ENCODE data around the gene ACACA.
A peak's percentile ranks its signal among the peaks of the same experiment; 100 is the strongest.
"Not testable (repeated sequence)": the region's sequence is repeated elsewhere in the genome, so short reads cannot be mapped to it uniquely, and the experiment has no call there.

Gene ACACA

DNA sequence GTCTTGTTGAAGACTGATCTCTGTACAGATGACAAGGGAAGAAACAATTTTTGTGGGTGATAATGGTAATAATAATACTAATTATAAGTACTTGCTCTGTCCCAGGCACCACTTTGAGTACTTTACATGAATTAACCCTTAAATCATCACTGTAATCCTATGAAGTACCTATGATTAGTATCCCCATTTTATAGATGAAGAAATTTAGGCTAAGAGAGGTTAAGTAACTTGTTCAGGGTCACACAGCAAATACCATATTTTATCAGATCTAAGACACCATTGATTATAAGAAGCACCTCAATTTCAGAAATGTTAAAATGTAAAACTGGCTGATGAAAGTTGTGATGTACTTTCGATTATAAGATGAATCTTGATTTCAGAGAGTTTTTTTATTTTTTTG lies 18.6 kb upstream of the ACACA start:
- peaks cover 32% of the 10 kb centered on the region for H3K36me3 ChIP-seq (ENCODE audit: control insufficient read depth, low read depth, low read length)
- H3K4me1 ChIP-seq (ENCODE audit: control insufficient read depth, low read depth, low read length), result no peaks in the 10 kb centered on the region
- no peaks in the 10 kb centered on the region for H3K9me3 ChIP-seq (ENCODE audit: control insufficient read depth, low read depth, low read length)
- no peak overlapping the region for H3K4me3 ChIP-seq (ENCODE audit: low read length)
- no peaks in the 10 kb centered on the region for H3K27me3 ChIP-seq (ENCODE audit: control insufficient read depth, insufficient read depth, low read length)
- no peak overlapping the region for H3K27ac ChIP-seq (ENCODE audit: low read length)
- H3K9ac ChIP-seq (ENCODE audit: low read length), result no peak overlapping the region

DNA sequence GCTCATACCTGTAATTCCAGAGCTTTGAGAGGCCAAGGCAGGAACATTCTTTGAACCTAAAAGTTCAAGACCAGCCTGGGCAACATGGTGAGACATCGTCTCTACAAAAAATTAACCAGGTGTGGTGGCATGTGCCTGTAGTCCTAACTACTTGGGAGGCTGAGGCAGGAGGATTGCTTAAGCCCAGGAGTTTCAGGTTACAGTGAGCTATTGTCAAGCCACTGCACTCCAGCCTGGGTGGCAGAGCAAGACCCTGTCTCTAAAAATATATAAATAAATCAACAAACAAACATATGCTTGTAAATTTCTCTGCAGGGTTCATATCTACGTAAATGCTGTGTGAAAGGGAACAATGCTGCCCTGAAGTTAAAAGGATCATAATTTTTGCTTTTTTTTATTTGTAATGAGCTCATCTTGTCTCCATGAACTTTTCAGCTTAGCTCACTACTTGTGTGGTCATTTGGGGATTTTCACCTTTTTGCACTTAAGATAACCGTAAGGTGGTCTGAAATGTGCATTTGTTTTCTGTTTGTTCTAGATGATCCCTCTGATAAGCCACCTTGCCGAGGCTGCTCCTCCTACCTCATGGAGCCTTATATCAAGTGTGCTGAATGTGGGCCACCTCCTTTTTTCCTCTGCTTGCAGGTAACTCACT lies 16.5 kb upstream of the ACACA start:
- Histone ChIP-seq H3K27ac (ENCODE audit: low read length) (no peak overlapping the region), H3K9ac (ENCODE audit: low read length) (no peak overlapping the region), H3K4me1 (ENCODE audit: control insufficient read depth, low read depth, low read length) (no peaks in the 10 kb centered on the region), H3K27me3 (ENCODE audit: control insufficient read depth, insufficient read depth, low read length) (no peaks in the 10 kb centered on the region), H3K4me3 (ENCODE audit: low read length) (no peak overlapping the region), H3K9me3 (ENCODE audit: control insufficient read depth, low read depth, low read length) (no peaks in the 10 kb centered on the region), H3K36me3 (ENCODE audit: control insufficient read depth, low read depth, low read length) (peaks cover 28% of the 10 kb centered on the region)

DNA sequence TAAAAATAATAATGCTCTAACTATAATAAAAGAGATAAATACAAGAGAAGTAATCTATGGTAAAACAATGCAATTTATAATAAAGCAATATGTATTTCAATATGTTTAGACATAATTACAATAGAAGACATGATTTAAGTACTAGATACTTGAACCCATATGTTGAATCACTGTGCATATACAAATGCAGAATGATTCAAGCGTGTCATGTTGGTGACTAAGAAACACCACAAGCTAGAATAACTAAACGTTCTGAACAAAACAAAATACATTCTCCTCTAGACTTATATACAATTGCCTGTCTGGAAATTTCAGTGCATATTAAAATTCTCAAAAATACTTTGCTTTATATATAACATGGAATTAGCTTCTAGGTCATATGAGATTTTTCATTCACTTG lies 11.2 kb upstream of the ACACA start:
- no peak overlapping the region for H3K9ac ChIP-seq (ENCODE audit: low read length)
- no peaks in the 10 kb centered on the region for H3K9me3 ChIP-seq (ENCODE audit: control insufficient read depth, low read depth, low read length)
- no peak overlapping the region for H3K4me3 ChIP-seq (ENCODE audit: low read length)
- H3K27me3 ChIP-seq (ENCODE audit: control insufficient read depth, insufficient read depth, low read length), result no peaks in the 10 kb centered on the region
- peaks cover 23% of the 10 kb centered on the region for H3K36me3 ChIP-seq (ENCODE audit: control insufficient read depth, low read depth, low read length)
- no peak overlapping the region for H3K27ac ChIP-seq (ENCODE audit: low read length)
- no peaks in the 10 kb centered on the region for H3K4me1 ChIP-seq (ENCODE audit: control insufficient read depth, low read depth, low read length)

DNA sequence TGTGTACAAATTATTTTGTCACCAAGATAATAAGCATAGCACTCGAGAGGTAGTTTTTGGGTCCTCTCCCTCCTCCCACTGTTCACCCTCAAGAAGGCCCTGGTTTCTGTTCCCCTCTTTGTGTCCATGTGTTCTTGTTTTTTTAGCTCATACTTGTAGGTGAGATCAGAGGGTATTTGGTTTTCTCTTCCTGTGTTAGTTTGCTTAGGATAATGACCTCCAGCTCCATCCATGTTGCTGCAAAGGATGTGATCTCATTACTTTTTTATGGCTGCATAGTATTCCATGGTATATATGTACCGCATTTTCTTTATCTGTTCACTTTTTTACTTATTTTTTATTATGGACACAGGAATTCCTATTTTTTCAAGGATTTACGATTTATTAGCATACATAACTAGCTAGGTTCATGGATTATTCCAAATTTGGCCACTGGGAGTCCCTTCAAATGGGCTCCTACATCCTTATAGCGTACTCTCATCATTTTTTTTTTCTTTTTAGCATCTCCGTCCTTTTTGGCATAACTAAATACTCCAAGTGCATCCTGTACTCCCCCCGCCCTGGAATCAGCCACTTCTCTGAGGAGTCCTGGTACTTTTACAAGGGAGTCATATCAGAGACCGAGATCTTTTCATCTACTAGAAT lies 7.4 kb upstream of the ACACA start:
- no peak overlapping the region for H3K4me3 ChIP-seq (ENCODE audit: low read length)
- H3K27me3 ChIP-seq (ENCODE audit: control insufficient read depth, insufficient read depth, low read length), result no peaks in the 10 kb centered on the region
- H3K36me3 ChIP-seq (ENCODE audit: control insufficient read depth, low read depth, low read length), result peaks cover 30% of the 10 kb centered on the region
- H3K27ac ChIP-seq (ENCODE audit: low read length), result no peak overlapping the region
- H3K9me3 ChIP-seq (ENCODE audit: control insufficient read depth, low read depth, low read length), result no peaks in the 10 kb centered on the region
- H3K9ac ChIP-seq (ENCODE audit: low read length), result no peak overlapping the region
- no peaks in the 10 kb centered on the region for H3K4me1 ChIP-seq (ENCODE audit: control insufficient read depth, low read depth, low read length)

DNA sequence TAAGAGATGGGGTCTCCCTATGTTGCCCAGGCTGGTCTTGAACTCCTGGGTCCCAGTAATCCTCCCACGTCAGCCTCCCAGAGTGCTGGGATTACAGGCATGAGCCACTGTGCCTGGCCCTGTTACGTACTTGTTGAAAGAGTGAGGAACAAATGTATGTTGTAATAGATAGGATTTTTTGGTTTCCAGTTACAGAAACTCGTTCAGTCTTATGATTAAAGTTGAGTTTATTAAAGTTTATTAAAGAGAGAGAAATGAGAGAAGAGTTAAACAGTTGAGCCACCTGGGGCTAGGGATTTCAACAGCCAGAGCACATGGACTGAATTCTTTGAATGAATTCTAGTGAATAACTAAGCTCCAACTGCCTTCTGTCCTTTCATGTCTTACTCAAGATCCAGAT lies 3.7 kb upstream of the ACACA start:
- H3K4me1 ChIP-seq (ENCODE audit: control insufficient read depth, low read depth, low read length), result no peaks in the 10 kb centered on the region
- H3K4me3 ChIP-seq (ENCODE audit: low read length), result no peak overlapping the region
- H3K9ac ChIP-seq (ENCODE audit: low read length), result no peak overlapping the region
- H3K9me3 ChIP-seq (ENCODE audit: control insufficient read depth, low read depth, low read length), result no peaks in the 10 kb centered on the region
- no peaks in the 10 kb centered on the region for H3K27me3 ChIP-seq (ENCODE audit: control insufficient read depth, insufficient read depth, low read length)
- H3K36me3 ChIP-seq (ENCODE audit: control insufficient read depth, low read depth, low read length), result peaks cover 30% of the 10 kb centered on the region
- no peak overlapping the region for H3K27ac ChIP-seq (ENCODE audit: low read length)

DNA sequence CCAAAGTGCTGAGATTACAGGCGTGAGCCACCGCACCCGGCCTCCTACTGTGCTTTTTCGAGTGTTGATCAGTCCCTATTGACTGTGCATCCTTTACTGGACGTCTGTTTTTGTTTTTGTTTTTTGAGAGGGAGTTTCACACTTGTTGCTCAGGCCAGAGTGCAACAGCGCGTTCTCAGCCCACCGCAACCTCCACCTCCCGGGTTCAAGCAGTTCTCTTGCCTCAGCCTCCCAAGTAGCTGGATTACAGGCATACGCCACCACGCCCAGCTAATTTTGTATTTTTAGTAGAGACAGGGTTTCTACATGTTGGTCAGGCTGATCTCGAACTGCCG lies 1.5 kb upstream of the ACACA start:
- H3K27ac ChIP-seq (ENCODE audit: low read length); H3K4me3 ChIP-seq (ENCODE audit: low read length); H3K9me3 ChIP-seq (ENCODE audit: control insufficient read depth, low read depth, low read length); H3K9ac ChIP-seq (ENCODE audit: low read length); H3K27me3 ChIP-seq (ENCODE audit: control insufficient read depth, insufficient read depth, low read length); H3K4me1 ChIP-seq (ENCODE audit: control insufficient read depth, low read depth, low read length): not testable (repeated sequence)
- H3K36me3 ChIP-seq (ENCODE audit: control insufficient read depth, low read depth, low read length), result peaks cover 11% of the 10 kb centered on the region

DNA sequence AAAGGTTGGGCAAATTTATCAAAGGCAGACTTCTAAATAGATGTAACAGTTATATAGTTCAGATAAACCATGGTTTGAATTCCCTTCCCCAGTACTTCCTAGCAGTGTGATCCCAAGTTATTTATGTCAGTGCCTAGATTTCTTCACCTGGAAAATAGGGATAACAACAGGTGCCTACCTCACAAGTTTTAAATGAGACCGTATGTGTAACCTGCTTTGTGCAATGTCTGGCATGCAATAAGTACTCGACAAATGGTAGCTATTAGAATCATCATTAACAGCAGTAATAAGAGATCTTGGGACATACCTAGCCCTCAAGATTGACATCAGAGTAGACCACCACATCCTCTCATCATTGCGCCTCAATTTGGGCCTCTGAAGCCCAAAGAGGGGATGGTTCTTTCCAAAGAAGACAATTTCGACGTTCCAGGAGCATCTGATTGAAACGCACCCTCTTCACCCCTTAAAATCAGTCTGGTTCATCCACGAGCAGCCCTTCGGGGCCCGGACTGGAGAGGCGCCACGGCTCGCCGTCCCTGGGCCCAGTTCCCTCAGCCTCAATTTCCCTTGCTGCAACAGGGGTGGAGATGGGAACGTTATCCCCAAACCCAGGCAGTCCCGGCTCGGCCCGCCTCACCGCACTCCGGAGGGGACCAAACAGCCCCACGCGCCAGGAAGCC lies 541 bp downstream of the ACACA start:
- Histone ChIP-seq H3K4me1 (ENCODE audit: control insufficient read depth, low read depth, low read length) (no peaks in the 10 kb centered on the region), H3K9ac (ENCODE audit: low read length) (peak overlapping the region; percentile 86), H3K36me3 (ENCODE audit: control insufficient read depth, low read depth, low read length) (peaks cover 2% of the 10 kb centered on the region), H3K27ac (ENCODE audit: low read length) (peak overlapping the region; percentile 52), H3K27me3 (ENCODE audit: control insufficient read depth, insufficient read depth, low read length) (no peaks in the 10 kb centered on the region), H3K4me3 (ENCODE audit: low read length) (peak overlapping the region; percentile 68), H3K9me3 (ENCODE audit: control insufficient read depth, low read depth, low read length) (no peaks in the 10 kb centered on the region)

DNA sequence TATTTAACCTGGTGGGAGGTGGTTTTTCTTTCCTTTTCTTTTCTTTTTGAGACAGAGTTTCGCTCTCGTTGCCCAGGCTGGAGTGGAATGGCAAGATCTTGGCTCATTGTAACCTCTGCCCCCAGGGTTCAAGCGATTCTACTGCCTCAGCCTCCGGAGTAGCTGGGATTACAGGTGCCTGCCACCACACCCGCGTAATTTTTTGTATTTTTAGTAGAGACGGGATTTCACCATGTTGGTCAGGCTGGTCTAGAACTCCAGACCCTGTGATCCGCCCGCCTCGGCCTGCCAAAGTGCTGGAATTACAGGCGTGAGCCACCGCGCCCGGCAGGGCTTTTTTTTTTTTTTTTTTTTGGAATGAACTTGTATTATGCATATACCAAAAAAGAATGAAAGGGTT lies 1.1 kb downstream of the ACACA start:
- H3K27me3 ChIP-seq (ENCODE audit: control insufficient read depth, insufficient read depth, low read length); H3K4me1 ChIP-seq (ENCODE audit: control insufficient read depth, low read depth, low read length); H3K27ac ChIP-seq (ENCODE audit: low read length); H3K36me3 ChIP-seq (ENCODE audit: control insufficient read depth, low read depth, low read length); H3K9me3 ChIP-seq (ENCODE audit: control insufficient read depth, low read depth, low read length): not testable (repeated sequence)
- Histone ChIP-seq H3K9ac (ENCODE audit: low read length) (peak overlapping the region; percentile 86), H3K4me3 (ENCODE audit: low read length) (peak overlapping the region; percentile 68)

DNA sequence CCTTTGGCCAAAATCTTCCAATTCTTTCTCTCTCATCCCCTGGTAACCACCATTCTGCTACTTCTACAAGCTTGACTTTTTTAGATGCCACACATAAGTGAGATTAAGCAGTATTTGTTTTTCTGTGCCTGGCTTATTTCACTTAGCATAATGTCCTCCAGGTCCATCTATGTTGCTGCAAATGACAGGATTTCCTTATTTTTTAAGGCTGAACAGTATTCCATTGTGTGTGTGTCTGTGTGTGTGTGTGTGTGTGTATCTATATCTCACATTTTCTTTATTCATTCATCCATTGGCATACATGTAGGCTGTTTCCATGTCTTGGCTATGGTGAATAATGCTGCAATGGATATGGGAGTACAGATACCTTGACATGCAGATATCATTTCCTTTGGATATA lies 6.1 kb downstream of the ACACA start:
- Histone ChIP-seq H3K4me1 (ENCODE audit: control insufficient read depth, low read depth, low read length) (no peaks in the 10 kb centered on the region), H3K9ac (ENCODE audit: low read length) (no peak overlapping the region), H3K27ac (ENCODE audit: low read length) (no peak overlapping the region), H3K4me3 (ENCODE audit: low read length) (no peak overlapping the region), H3K27me3 (ENCODE audit: control insufficient read depth, insufficient read depth, low read length) (no peaks in the 10 kb centered on the region), H3K36me3 (ENCODE audit: control insufficient read depth, low read depth, low read length) (no peaks in the 10 kb centered on the region), H3K9me3 (ENCODE audit: control insufficient read depth, low read depth, low read length) (no peaks in the 10 kb centered on the region)

DNA sequence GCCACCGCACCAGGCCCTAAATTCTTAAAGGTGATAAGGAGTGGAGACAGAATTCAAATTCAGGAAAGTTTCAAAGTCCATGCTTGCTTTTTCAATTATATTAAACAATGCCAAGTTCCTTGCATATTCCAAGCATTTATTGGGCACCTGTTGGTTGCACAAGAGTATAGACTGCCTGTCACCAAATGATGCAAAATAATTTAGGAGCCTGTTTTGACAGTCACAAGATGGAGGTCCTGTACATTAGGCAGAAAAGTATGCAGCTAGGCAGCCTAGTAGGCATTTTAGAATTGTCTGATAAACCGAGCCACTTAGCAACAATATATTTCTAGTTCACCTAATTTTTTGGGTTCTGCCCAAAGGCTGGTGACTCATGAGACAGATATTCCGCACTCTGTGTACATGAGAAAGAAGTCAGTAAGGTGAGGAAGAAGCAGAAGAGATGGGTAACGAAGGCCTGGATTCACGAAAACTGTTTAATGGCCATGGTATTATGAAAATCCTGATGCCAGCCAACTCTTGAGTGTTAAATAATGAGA lies 7.3 kb downstream of the ACACA start:
- no peaks in the 10 kb centered on the region for H3K36me3 ChIP-seq (ENCODE audit: control insufficient read depth, low read depth, low read length)
- no peaks in the 10 kb centered on the region for H3K27me3 ChIP-seq (ENCODE audit: control insufficient read depth, insufficient read depth, low read length)
- no peak overlapping the region for H3K27ac ChIP-seq (ENCODE audit: low read length)
- no peak overlapping the region for H3K4me3 ChIP-seq (ENCODE audit: low read length)
- H3K4me1 ChIP-seq (ENCODE audit: control insufficient read depth, low read depth, low read length), result no peaks in the 10 kb centered on the region
- H3K9me3 ChIP-seq (ENCODE audit: control insufficient read depth, low read depth, low read length), result no peaks in the 10 kb centered on the region
- no peak overlapping the region for H3K9ac ChIP-seq (ENCODE audit: low read length)

DNA sequence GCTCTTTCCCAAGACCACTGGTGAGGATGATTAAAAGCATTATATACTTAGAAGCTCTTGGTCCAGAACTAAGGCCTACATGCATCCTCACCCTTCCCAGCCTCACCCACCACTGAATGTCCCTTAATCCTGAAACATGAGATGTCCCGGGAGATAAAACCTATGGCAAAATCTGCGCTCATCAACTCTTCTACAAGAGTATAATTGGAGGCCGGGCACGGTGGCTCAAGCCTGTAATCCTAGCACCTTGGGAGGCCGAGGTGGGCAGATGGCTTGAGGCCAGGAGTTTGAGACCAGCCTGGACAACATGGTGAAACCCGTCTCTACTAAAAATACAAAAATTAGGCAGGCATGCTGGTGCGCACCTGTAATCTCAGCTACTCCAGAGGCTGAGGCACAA lies 13.3 kb downstream of the ACACA start:
- H3K27me3 ChIP-seq (ENCODE audit: control insufficient read depth, insufficient read depth, low read length), result no peaks in the 10 kb centered on the region
- no peak overlapping the region for H3K4me3 ChIP-seq (ENCODE audit: low read length)
- no peak overlapping the region for H3K9ac ChIP-seq (ENCODE audit: low read length)
- no peak overlapping the region for H3K27ac ChIP-seq (ENCODE audit: low read length)
- H3K9me3 ChIP-seq (ENCODE audit: control insufficient read depth, low read depth, low read length), result no peaks in the 10 kb centered on the region
- no peaks in the 10 kb centered on the region for H3K36me3 ChIP-seq (ENCODE audit: control insufficient read depth, low read depth, low read length)
- no peaks in the 10 kb centered on the region for H3K4me1 ChIP-seq (ENCODE audit: control insufficient read depth, low read depth, low read length)
